HTR-8/SVneo (cell line): Measurements from ENCODE around the gene NFIB.

Experiments
- DNase-seq: peaks from one replicate; pipeline ENCODE4 v3.0.0; 2011; ENCODE audit warnings: low spot score, mixed read lengths; ENCODE audit not compliant: insufficient read length
- FAIRE-seq: peaks from 2 replicates; lab custom pipeline; 2011; peaks lifted over from hg19 to GRCh38; lab: Jason Lieb, UNC

The NFIB gene

DNA sequence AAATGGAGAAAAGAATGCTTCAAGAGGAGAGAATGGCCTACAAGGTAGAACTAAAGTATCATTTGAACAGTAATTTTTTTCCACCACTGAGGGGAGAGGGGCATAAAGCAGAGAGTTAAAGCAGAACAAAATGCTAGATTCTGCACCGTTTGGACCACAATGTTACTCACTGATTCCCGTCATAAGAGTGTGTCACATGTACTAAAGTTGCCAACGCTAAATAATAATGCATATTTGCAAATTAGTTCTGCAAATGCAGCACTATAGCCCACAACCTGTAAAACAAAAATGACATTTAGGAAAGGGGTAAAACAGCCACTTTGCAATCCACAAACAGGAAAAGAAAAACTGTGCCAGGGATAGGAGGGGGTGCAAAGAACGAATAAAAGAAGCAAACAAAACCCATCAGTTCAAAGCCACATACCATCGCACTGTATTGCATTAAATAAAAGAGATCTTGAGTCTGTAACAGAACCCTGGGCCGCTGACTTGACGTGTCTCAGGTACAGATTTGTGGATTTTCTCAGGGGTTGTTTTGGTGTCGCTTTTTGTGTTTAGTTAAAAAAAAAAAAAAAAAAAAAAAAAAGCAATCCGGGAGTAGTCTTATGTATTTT, 7.7 kb upstream of the NFIB start:
- DNase-seq (no peak), FAIRE-seq (no peak)

GRCh38 chr9:14320271-14321181, 6.6 kb upstream of the NFIB start:
- DNase-seq (peak; percentile 39), FAIRE-seq (no peak)

DNA sequence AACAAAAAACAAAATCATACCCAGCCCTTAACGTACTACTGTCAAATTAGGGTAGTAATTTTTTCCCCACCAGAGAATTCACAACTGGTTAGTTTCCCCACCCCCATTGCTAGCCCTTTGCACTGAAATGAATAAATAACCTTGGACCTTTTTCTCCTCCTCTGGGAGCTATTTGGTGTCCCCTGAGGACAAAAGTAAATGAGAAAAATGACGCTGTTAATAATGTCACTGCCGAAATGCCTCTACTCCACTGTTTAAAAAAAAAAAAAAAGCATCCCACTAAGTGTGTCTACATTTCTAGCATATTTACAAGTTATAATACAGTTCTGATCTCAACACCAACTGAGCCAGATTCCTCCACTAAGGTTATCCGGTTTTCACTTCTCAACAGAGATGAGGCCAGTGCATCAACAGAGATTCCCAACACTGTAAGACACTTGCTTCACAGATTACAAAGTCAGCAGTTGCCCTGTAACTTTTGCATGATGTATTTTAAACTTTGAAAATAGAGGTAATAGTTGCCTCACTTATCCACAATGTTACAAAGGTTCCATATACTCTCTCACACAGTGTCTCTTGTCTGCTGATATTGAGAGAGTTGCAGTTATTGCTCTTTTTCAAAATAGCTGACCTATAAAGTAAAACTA, 5.1 kb upstream of the NFIB start:
- no peak for FAIRE-seq
- no peak for DNase-seq

- FAIRE-seq, result no peak
These were observed 4.4 kb upstream of the NFIB start for GRCh38 chr9:14318361-14318760.

DNA sequence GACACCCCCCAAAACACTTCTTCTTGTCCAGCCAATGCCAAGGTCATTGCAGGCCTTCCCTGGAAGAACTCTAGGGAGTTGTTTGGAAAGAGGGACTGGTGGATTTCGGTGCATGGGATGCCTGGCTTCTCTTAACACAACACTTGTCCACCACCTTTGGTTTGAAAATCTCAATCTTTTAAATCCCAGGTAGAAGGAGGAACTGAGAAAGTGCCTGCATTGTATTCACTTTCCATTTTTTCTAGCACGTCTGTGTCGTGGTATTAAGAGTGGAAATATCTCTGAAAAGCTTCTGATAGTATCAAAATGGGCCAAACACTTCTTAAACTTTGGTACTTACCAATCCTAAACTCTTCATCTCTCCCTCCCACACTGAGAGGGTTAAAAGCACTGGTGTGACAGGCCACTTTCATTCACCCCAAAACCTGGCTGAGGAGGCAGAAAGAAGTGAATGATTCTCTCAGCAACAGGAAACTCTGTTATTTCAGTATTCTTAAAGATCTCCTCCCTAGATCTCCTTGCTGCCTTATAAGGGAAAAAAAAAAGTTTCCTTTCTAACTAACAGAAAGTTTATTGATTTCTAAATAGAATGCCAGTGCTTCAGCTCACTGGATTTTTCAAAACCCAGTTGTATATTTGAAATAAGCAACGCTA, 3.9 kb upstream of the NFIB start:
- no peak for FAIRE-seq

More at GRCh38 chr9:14318361-14318760, 4.4 kb upstream of the NFIB start:
- DNase-seq, result no peak

DNA sequence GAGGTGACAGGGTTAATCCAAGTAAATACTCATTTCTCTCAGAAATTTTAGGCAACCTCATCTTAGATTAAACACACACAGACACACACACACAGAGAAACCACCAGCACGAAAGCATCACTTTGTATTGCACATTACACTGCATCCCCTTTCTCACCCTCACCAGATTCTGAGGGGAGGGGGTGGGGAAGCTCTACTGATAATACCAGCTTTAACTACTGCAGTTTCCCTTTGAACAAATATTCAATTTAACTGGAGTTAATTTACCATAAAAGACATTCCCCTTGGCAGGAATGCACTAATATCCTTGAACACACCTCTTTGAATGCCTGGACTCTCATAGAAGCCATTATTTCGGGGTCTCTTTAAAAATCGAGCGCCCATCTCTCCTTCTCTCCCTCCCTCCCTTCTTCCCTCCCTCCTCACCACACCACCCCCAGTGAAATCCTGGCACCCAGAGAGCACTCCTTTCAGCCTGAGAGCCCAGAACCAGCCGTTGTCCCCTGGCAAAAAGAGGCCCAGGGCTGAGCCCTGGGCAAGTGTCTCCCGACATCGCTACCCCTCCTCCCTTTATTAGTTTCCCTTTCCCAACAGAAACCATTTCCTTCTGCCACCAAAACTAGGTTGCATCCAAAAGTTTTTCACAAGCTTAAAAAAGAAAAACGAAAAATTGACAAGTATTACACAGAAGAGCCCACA, 2.8 kb upstream of the NFIB start:
- FAIRE-seq, result no peak

More for the DNA sequence above, 3.9 kb upstream of the NFIB start:
- DNase-seq, result no peak

DNA sequence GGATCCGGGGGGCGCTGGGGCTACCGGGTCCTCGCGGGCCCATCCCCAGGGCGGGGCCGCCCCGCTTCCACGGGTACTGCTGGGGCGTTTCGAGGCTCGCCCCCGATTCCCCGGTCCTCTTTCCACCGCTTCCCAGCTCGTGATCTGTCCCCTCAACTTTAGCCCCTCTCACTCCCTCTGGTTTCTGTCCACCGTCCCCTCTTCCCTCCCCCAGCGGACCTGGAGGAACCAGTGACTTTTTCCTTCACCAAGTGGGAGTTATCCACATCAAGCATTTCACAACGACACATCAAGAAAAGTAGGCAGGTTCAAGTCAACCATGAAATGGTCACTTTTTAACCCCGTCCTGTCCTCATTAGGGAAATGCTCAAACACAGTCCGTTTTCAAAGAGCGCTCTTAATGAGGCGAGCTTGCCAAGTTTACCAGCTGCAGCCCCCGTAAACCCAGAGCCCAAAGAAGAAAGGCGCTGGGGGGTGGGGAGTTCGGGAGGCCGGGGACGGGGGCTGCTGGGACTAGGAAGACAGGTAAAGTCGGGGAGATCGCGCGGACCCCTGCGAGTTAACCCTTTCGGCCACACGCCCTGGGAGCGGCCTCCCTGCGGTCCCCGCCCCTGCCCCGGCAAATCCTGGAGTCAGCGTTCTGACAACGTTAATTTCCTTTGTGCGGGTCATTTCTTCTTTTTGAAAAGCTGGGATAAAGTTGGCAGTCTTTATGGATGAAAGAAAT, 2.1 kb upstream of the NFIB start:
- FAIRE-seq, result no peak

More for the DNA sequence above, 2.8 kb upstream of the NFIB start:
- DNase-seq, result no peak

GRCh38 chr9:14314929-14315874, 1.3 kb upstream of the NFIB start:
- FAIRE-seq (no peak), DNase-seq (peak; percentile 38)

More for the DNA sequence above, 2.1 kb upstream of the NFIB start:
- peak; percentile 3 for DNase-seq

DNA sequence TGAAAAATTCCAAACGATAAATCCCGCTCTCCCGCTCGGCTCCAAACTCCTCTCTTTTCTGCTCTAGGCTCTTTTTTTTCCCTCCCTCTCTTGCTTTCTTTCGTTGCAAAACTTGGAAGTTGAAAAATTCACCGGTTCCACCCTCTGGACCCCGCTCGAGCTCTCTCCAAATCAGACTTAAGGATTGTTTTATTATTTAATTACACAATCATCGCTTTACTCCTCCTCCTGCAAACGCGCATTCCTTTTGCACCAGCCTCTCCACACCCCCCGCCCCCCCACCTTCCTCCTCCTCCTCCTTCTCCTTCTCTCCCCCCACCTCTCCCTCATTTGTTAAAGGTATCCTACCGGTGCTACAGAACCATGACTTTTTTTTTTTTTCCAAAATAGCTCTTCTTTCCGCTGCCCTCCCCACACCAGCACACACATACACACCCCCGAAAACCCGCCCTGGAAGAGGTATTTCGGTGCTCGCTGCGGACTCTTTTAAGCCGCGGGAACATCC, 535 bp upstream of the NFIB start:
- no peak for FAIRE-seq
- DNase-seq, result peak; percentile 42

DNA sequence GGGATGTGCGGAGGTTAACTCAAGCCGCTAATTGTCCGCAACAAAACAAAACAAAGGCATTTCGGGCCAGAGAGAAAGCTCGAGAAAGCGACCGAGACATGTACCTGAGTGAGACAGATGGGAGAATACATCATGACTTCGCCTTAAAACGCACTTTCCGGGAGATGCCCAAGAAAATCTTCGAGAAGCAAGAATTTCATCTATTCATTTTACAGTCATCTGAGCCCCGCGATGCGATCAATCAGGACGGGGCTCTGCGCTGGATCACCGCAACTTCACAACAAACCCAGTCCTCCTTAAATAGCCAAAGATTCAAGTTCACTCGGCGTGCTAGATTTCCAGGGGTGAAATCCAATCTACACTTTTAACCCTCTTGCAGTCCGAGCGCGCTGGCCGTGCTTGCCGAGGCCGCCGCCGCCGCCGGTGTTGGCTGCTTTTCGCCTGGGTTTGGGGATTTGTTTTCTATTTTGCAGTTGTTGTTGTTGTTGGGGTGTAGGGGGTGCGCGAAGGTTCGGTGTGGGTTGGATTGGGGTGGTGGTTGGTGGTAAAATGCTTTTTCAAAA, 482 bp downstream of the NFIB start:
- DNase-seq (no peak), FAIRE-seq (no peak)

GRCh38 chr9:14312719-14313377, 1.1 kb downstream of the NFIB start:
- no peak for DNase-seq
- FAIRE-seq, result no peak

- FAIRE-seq (no peak), DNase-seq (no peak)
These were observed 1.8 kb downstream of the NFIB start for GRCh38 chr9:14311956-14312685.

DNA sequence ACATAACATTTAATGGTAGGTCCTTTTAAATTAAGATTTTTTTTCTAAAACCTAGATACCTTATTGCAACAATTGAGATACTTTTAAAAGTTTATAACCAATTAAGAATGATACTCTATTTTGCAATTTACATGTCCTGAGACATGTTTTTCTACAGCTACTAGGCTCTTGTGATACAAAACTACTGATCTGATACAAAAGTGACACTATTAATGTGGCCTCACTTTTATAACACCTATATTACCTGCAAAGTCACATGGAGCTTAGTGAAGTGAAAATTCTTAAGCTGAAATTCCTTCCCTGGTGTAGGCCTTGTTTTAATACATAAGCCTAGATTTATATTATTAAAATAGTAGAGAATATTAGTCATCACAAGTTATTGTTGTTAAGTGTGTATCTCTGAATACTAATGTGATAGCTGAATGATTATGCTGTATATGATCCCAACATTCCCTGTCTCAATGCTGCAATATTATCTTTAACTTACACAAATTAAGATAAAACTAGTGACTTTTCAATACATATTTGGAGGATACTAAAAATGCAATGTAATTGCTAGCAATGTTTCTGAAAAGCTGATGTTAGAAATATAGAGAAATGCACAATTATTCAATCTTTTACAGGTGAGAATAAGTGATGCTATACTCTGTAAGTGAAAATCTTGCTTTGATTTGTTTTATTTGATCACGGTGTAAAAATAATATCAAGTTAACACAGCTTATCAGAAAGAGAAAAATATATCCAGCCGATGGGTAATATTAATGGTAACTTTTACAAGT, 2.6 kb downstream of the NFIB start:
- DNase-seq (no peak), FAIRE-seq (no peak)

- FAIRE-seq (no peak), DNase-seq (no peak)
These were observed 3.6 kb downstream of the NFIB start for GRCh38 chr9:14310311-14310710.

DNA sequence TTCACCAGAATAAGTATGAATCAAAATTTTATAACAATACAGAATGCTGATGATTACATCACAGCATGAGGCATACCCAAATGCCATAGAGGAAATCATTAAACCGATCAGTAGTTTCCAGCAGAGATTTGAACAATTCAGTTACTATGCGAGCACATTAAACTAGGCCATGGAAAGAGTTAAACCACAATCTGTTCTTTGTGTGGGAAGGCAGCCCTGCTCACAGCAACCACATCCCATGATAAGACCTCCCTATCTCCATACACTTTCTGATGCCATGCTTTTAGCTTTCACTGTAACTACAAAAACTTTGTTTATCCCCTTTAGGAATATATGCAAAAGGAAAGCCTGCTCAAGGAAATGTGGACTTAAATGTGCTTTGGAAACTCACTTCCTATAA, 4.5 kb downstream of the NFIB start:
- FAIRE-seq (no peak), DNase-seq (no peak)

GRCh38 chr9:14308853-14309145, 5.1 kb downstream of the NFIB start:
- DNase-seq, result no peak
- no peak for FAIRE-seq
